ENCODE measurements around the gene NUDT12.

Gene NUDT12

GRCh38 chr5:103542441-103542840 lies 20.1 kb downstream of the NUDT12 start:
- no peak for TF ChIP-seq CTCF (conservative IDR thresholded peaks at IDR 0.05; ENCODE audit: low read depth, low read length)
- DNase-seq (ENCODE audit: low read depth) = no peak
- no peak overlapping the region for H3K4me3 ChIP-seq (ENCODE audit: low read depth, low read length)

GRCh38 chr5:103541569-103541968 lies 21.0 kb downstream of the NUDT12 start:
- no peak for TF ChIP-seq CTCF (conservative IDR thresholded peaks at IDR 0.05; ENCODE audit: low read depth, low read length)
- DNase-seq (ENCODE audit: low read depth) = no peak
- no peak overlapping the region for H3K4me3 ChIP-seq (ENCODE audit: low read depth, low read length)

GRCh38 chr5:103541114-103541513 lies 21.5 kb downstream of the NUDT12 start:
- TF ChIP-seq CTCF (conservative IDR thresholded peaks at IDR 0.05; ENCODE audit: low read depth, low read length) = no peak
- H3K4me3 ChIP-seq (ENCODE audit: low read depth, low read length) = no peak overlapping the region
- no peak for DNase-seq (ENCODE audit: low read depth)

GRCh38 chr5:103539376-103540330 lies 22.9 kb downstream of the NUDT12 start:
- no peak for TF ChIP-seq CTCF (conservative IDR thresholded peaks at IDR 0.05; ENCODE audit: low read depth, low read length)

GRCh38 chr5:103532086-103532734 lies 30.4 kb downstream of the NUDT12 start:
- peak; percentile 71 for DNase-seq (ENCODE audit: low read depth)
- no peak for TF ChIP-seq CTCF (conservative IDR thresholded peaks at IDR 0.05; ENCODE audit: low read depth, low read length)
- no peak overlapping the region for H3K4me3 ChIP-seq (ENCODE audit: low read depth, low read length)

More at GRCh38 chr5:103539376-103540330, 22.9 kb downstream of the NUDT12 start:
- H3K4me3 ChIP-seq (ENCODE audit: low read depth, low read length) = no peak overlapping the region
- no peak for DNase-seq (ENCODE audit: low read depth)

GRCh38 chr5:103526164-103526915 lies 36.2 kb downstream of the NUDT12 start:
- peak; percentile 66 for DNase-seq (ENCODE audit: low read depth)
- H3K4me3 ChIP-seq (ENCODE audit: low read depth, low read length) = no peak overlapping the region
- TF ChIP-seq CTCF (conservative IDR thresholded peaks at IDR 0.05; ENCODE audit: low read depth, low read length) = no peak

All from choroid plexus epithelial cell (primary cell).